Hematopoietic multipotent progenitor cell (in vitro differentiated cells): Measurements from ENCODE around the gene ACAT1. TPM values are rescaled to one million over a fixed set of nuclear protein-coding genes. Genes with fewer than 3 reads are reported as not detected.
"Not testable (repeated sequence)": the region's sequence is repeated elsewhere in the genome, so short reads cannot be mapped to it uniquely, and the experiment has no call there.

Experiments
- DNase-seq, 3 donors: peaks; one replicate each; pipeline ENCODE4 v3.0.0-alpha.2; 2011 to 2015; ENCODE audit warnings: low read depth in 2 of 3, low spot score in 2 of 3
- small RNA-seq: library from RNA; depleted of rRNA; stranded (forward); fragments of <200 nt; gene quantifications from one replicate; pipeline ENCODE3, GENCODE V24; 2012
- total RNA-seq: library from RNA; depleted of rRNA; stranded (reverse); fragments of >200 nt; gene quantifications from one replicate; pipeline ENCODE4 v1.2.3, GENCODE V29; 2012

Gene ACAT1
- total RNA-seq, 1 donor: 22.1 TPM

DNA sequence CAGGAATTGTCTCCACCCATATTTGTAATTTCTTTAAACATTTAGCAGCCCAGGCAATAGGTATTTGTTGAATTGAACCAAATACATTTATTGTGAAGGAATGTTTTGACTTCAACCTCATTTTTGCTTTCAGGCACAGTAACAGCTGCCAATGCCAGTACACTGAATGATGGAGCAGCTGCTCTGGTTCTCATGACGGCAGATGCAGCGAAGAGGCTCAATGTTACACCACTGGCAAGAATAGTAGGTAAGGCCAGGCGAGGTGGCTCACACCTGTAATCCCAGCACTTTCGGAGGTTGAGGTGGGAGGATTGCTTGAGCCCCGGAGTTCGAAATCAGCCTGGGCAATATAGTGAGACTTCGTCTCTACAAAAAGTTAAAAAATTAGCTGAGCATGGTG, 20.9 kb downstream of the ACAT1 start:
- DNase-seq: no peak

DNA sequence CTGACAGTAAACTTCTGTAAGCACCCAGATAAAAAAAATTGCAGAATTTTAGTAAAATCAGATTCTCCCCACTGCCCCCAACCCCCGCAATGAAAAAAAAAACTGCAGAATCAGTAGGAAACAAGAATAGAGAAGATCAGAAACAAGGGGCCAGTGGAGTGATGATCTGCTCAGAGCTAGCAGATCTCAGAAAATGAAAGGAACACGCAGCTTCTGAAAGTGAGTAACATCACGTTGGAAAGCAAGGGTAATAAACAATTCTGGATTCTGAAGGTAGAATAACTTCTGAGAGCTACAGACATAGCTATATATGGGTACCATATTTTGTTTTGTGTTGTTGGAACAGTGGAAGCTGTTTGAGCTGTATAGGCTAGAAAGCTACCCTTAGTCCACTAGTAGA, 23.2 kb downstream of the ACAT1 start:
- no peak for DNase-seq

DNA sequence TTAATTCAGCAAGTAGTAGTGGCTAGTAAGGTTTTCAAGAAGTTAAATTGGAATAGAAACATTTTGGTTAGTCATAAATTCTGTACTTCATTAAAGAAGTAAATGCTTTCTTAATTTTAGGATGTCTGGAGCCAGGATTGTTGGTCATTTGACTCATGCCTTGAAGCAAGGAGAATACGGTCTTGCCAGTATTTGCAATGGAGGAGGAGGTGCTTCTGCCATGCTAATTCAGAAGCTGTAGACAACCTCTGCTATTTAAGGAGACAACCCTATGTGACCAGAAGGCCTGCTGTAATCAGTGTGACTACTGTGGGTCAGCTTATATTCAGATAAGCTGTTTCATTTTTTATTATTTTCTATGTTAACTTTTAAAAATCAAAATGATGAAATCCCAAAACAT, 25.8 kb downstream of the ACAT1 start:
- no peak for DNase-seq

DNA sequence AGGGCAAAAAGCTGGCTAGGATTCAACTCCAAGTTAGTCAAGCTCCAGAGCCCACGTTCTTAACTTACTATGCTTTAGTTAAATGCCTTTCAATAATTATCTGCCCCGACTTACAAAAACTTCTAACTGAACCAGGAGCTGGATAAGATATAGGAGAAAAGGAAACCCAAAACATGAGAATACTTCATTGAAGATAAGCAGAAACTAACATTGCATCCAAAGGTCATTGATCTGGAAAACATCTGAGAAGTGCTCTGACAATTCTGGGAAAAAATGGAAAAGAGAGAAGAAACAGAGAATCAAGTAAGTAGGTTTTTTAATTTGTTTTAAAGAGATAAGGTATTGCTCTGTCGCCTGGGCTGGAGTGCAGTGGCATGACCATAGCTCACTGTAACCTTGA, 27.2 kb downstream of the ACAT1 start:
- no peak for DNase-seq

DNA sequence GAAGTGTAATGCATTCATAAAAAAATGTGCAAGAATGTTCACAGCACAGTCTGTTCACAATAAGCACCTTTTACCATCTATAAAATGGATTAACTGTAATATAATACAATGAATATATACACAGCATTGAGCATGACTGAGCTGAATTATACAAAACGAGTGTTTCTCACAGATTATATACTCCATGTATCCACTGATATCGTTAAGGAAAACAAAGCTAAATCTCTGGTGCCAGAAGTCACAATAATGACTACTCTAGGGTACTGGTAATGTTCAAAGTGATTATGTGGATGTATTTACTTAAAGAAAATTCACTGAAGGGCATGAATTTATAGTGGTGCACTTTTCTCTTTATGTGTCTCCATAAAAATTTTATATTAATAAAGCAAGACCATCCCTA, 33.2 kb downstream of the ACAT1 start:
- DNase-seq: no peak

DNA sequence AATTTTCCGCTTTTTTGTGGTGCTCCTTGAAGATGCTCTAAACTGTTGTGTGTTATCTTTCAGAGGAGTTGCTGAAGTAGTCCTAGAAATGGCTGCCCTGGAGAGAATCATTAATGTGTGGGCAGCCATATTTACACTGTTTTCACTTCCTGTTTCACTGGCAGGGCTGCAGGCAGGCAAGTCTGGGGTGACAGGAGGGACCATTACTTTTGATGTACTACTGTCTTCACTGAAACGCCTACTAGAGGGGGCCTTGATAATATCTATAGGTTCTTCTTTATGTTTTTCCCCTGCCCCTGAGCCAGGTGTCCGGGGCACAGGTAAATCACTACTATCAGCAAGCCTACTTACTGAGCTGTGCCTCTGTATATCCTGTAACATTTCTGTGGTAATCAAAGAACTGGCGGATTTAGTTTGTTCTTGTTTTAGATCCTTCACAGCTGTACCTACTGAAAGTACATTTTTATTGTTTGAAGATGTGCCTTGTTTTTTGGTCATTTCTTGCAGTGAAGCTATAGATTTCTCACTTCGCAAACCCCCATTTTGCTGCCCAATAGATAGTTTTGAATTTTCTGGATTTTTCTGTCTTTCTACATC, 39.7 kb downstream of the ACAT1 start:
- peak in 1 of 3 donors; percentile 1 for DNase-seq

DNA sequence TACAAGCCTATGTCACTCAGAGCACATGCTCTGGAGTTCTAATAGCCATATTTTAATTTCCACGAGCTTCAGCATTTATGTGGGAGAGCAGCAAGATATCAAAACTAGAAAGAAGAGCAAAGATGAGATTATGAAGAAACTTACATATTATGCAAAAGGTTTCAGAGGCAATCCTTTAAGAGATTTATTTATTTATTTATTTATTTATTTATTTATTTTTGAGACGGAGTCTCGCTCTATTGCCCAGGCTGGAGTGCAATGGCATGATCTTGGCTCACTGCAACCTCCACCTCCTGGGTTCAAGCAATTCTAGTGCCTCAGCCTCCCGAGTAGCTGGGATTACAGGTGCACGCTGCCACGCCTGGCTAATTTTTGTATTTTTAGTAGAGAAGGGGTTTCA, 41.5 kb downstream of the ACAT1 start:
- DNase-seq: not testable (repeated sequence)

DNA sequence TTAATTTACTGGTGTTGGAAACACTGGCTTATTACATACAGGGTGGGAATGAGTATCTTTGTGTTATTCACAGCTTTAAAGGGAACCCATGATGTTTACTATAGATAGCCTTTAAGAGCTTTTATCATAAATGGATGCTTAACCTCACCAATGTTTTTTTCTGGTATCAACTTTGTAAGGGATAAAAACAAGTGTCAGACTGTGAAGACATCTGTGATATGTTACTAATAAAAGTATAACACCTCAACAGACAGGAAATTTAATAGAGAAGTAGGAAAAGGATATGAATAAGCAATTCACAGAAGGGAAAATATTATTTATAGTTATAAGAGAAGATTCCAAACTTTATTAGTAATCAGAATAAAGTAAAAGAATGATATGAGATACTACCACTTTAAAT, 46.3 kb downstream of the ACAT1 start:
- no peak for DNase-seq

DNA sequence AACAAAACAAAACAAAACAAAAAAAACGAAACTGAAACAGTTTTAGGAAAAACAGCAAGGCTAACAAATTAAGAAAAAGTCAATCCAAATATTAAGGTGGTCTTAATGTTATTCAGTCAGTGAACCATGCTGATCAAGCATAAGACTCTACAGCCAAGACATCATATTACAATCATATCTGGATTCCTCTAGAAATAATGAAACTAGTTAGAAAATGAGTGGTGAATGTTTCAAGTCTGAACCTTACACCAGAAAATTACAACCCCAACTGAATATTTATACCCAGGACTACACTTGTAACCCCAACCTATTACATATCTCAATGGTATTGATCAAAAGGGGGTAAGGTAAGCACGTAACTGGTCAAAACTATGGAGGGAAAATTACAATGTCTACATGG, 48.8 kb downstream of the ACAT1 start:
- DNase-seq: no peak

DNA sequence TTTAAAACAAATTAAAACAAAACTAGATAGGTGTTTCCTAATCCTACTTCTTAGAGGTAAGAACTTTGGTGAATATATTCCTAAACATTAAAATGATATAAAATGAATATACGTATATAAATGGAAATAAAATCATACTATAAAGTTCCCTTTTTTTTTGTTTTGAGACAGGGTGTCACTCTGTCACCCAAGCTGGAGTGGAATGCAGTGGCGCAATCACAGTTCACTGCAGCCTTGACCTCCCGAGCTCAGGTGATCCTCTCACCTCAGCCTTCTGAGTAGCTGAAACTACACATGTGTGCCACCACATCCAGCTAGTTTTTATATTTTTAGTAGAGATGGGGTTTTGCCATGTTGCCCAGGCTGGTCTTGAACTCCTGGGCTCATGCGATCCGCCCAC, 56.2 kb downstream of the ACAT1 start:
- DNase-seq: no peak

DNA sequence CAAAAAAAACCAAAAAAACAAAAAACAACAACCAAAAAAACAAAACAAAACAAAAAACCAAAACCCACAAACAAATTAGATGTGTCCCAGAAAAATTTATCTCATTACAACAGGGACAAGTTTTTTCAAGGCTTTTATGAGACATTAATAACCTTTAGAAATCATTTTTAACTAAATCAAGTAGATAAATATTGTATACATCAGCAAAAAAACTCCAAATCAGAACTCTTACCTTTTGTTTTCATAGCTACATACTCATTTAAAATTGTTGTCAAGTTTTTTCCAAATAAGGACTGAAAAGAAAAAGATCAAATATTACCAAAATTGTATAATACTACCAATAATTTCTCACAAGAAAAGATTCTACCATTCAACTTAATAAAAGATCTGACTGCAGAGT, 72.4 kb downstream of the ACAT1 start:
- no peak for DNase-seq

DNA sequence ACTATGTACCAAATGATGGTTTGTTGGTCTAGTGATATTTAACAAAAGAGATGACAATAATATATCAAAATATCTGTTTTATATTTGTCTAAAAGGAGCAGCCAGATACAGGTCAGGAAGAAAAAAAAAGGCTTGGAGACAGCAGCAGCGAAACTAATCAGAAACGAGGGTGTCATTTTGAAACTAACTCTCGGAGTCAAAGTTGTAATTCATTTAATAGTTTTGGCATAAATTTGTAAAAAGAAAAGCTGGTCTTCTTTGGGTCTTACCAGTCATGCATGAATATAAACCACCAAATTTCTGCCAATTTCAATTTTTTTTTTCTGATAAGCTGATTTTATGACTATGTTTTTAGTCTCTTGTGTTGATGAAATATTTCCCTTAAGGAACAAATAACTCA, 75.5 kb downstream of the ACAT1 start:
- no peak for DNase-seq

Small RNA genes lying within 50 kb of the gene (small RNA-seq; reads per million reads assigned to genes)
- gene RF00019: not detected

Other genes starting within 250 kb of the ACAT1 start
- gene RAB39A, start 193.1 kb upstream of the ACAT1 start, total RNA-seq: under 0.01 TPM
- 29.4 TPM for gene CUL5, start 112.7 kb upstream of the ACAT1 start, total RNA-seq
- 10.8 TPM for gene NPAT, start 101.1 kb downstream of the ACAT1 start, total RNA-seq
- 18.6 TPM for gene ATM, start 101.5 kb downstream of the ACAT1 start, total RNA-seq